Left lung (tissue), 10 donors: ENCODE measurements around the gene TES. TPM values are rescaled to one million over a fixed set of nuclear protein-coding genes. Genes with fewer than 3 reads are reported as not detected.

Experiments
- ATAC-seq: fragments of 200-7000 bp; cut with Tn5 transposase; one replicate; pipeline ENCODE4 v1.9.1; 2020; ENCODE audit warnings: moderate library complexity
- DNase-seq, 4 donors: peaks; one replicate each; pipeline ENCODE4 v3.0.0-alpha.2; 2013 to 2020
- H3K27ac ChIP-seq, 2 donors: fragments of 200-600 bp; sonication (generic) in 1 of 2; one replicate each; pipeline versions ENCODE4 v1.5.0 to v1.8.0; 2020 to 2021
- H3K27me3 ChIP-seq, 2 donors: fragments of 200-600 bp; sonication (generic) in 1 of 2; one replicate each; pipeline versions ENCODE4 v1.5.0 to v1.8.0; 2020 to 2021
- H3K36me3 ChIP-seq, 2 donors: fragments of 200-600 bp; sonication (generic) in 1 of 2; one replicate each; pipeline versions ENCODE4 v1.5.0 to v1.8.0; 2020 to 2021
- H3K4me1 ChIP-seq, 2 donors: fragments of 200-600 bp; one replicate each; pipeline ENCODE4 v1.8.0; 2021
- H3K4me3 ChIP-seq, 2 donors: fragments of 200-600 bp; sonication (generic) in 1 of 2; one replicate each; pipeline versions ENCODE4 v1.5.0 to v1.8.0; 2020 to 2021; ENCODE audit warnings: mild to moderate bottlenecking in 1 of 2
- H3K9me3 ChIP-seq, 2 donors: fragments of 200-600 bp; sonication (generic) in 1 of 2; one replicate each; pipeline versions ENCODE4 v1.5.0 to v1.8.0; 2020 to 2021
- CTCF ChIP-seq, 2 donors: fragments of 200-600 bp; sonication (generic) in 1 of 2; IDR thresholded peaks; one replicate each; pipeline versions ENCODE4 v1.5.0 to v1.8.0; 2021; ENCODE audit warnings: antibody characterized with exemption in 2 of 2
- intact Hi-C, 2 donors: fragments of 100-400 bp; cut with DNase I; formaldehyde crosslinking; loops; one replicate each; pipeline versions ENCODE4 v1.11.2 to v1.14.2; 2022
- polyA plus RNA-seq, 6 donors: library from polyadenylated mRNA; unstranded; fragments of 120-200 nt; gene quantifications; one replicate each; pipeline ENCODE4 v1.2.1, GENCODE V29; 2013; ENCODE audit not compliant: insufficient read length in 6 of 6
- total RNA-seq, 2 donors: library from RNA; stranded (reverse); fragmentation: NEBNext Ultra II Directional; extraction: Animal tissue kit (Norgen Biotek cat#: 25700); gene quantifications; one replicate each; pipeline ENCODE4 v1.2.1, GENCODE V29; 2021
- donor health status: DM: no; HTN: yes; CAD: no.
- donor health status: DM: no; HTN: no; CAD: no.

Gene TES
- total and polyA plus RNA-seq, 8 donors, result 56.6 to 113 (median 66.5) TPM

GRCh38 chr7:116185956-116186355, 24.4 kb upstream of the TES start:
- Histone ChIP-seq H3K36me3 (no peaks in the 10 kb centered on the region), H3K27me3 (no peaks in the 10 kb centered on the region), H3K4me1 (no peaks in the 10 kb centered on the region), H3K9me3 (peaks cover 0 to 15% of the 10 kb centered on the region in 2 donors), H3K4me3 (no peak overlapping the region), H3K27ac (no peak overlapping the region)
- TF ChIP-seq CTCF (IDR thresholded peaks at IDR 0.05), result no peak
- DNase-seq (no peak), ATAC-seq (no peak)
- intact Hi-C loops, result no loop called here

- Histone ChIP-seq H3K27ac (no peak overlapping the region), H3K36me3 (no peaks in the 10 kb centered on the region), H3K27me3 (no peaks in the 10 kb centered on the region), H3K4me1 (no peaks in the 10 kb centered on the region), H3K9me3 (peaks cover 0 to 15% of the 10 kb centered on the region in 2 donors), H3K4me3 (no peak overlapping the region)
- ATAC-seq (no peak), DNase-seq (no peak)
- no peak for TF ChIP-seq CTCF (IDR thresholded peaks at IDR 0.05)
- intact Hi-C loops, result no loop called here
Measured at GRCh38 chr7:116187400-116187799, 22.9 kb upstream of the TES start.

DNA sequence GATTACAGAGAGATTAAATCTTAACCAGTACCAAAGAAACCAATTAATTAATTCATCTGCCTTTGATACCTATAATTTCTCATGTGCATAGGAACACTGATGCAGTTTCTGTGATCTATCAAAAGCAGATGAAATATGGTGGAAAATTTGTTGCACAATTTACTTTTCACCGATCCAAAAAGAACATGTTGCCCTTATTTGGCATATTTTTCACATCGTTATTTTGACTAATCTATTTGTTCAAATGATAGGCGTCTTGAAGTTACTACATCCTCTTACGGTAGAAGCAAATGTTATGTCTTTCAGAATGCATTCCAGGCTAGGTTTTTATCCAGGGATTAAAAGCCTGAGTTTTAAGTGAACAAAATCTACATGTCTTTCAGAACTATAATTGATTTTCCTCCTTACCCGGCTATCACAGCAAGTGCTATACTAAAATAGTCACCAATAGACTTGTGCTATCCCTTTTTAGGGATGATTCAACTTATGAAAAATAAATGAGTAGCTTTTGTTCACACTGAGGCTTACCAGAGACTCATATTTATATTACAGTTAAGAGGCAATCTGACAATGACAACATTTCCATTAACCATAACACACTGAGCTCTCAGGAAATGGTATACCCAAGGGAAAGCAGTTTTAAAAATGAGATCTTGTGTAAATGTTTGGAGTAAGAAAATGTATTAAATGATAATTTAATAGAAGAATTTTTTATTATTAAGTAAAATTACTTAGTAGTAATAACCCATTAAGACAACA, 16.8 kb upstream of the TES start:
- H3K27me3 ChIP-seq, result no peaks in the 10 kb centered on the region
- no peaks in the 10 kb centered on the region for H3K9me3 ChIP-seq
- DNase-seq (no peak), ATAC-seq (no peak)
- H3K4me1 ChIP-seq, result no peaks in the 10 kb centered on the region
- intact Hi-C loops, result no loop called here
- H3K36me3 ChIP-seq, result no peaks in the 10 kb centered on the region
- H3K27ac ChIP-seq, result no peak overlapping the region
- no peak overlapping the region for H3K4me3 ChIP-seq
- TF ChIP-seq CTCF (IDR thresholded peaks at IDR 0.05), result no peak

GRCh38 chr7:116194115-116194514, 16.2 kb upstream of the TES start:
- Histone ChIP-seq H3K27me3 (no peaks in the 10 kb centered on the region), H3K36me3 (no peaks in the 10 kb centered on the region), H3K9me3 (no peaks in the 10 kb centered on the region), H3K27ac (no peak overlapping the region), H3K4me1 (no peaks in the 10 kb centered on the region), H3K4me3 (no peak overlapping the region)
- intact Hi-C loops, result no loop called here
- no peak for DNase-seq
- ATAC-seq, result peak; percentile 47
- TF ChIP-seq CTCF (IDR thresholded peaks at IDR 0.05), result no peak

- no peak for TF ChIP-seq CTCF (IDR thresholded peaks at IDR 0.05)
- Histone ChIP-seq H3K9me3 (no peaks in the 10 kb centered on the region), H3K4me3 (no peak overlapping the region), H3K36me3 (no peaks in the 10 kb centered on the region), H3K4me1 (no peaks in the 10 kb centered on the region), H3K27me3 (no peaks in the 10 kb centered on the region), H3K27ac (no peak overlapping the region)
- DNase-seq, result no peak
- intact Hi-C loops, result no loop called here
- ATAC-seq, result no peak
Measured at GRCh38 chr7:116195451-116195850, 14.9 kb upstream of the TES start.
